A673 (cell line): ENCODE results near the gene NDUFS1. TPM values are rescaled to one million over a fixed set of nuclear protein-coding genes. Genes with fewer than 3 reads are reported as not detected.

Experiments used
- BruUV-seq: library from RNA; stranded (reverse); fragments of 400-500 nt; replicated peaks from 2 replicates; lab custom pipeline; 2021; lab: Mats Ljungman, UMichigan
- CTCF ChIA-PET: fragments of 300-600 bp; sonication (Branson Sonifier 250); formaldehyde crosslinking; loops from one replicate; lab custom pipeline; 2022; ENCODE audit warnings: antibody characterized with exemption; lab: Charles Lee
- POLR2A ChIA-PET: fragments of 300-600 bp; sonication (Branson Sonifier 250); formaldehyde crosslinking; loops from one replicate; lab custom pipeline; 2022; ENCODE audit warnings: antibody characterized with exemption; ENCODE audit not compliant: low non-redundant PET; lab: Charles Lee
- DNase-seq: peaks from one replicate; pipeline ENCODE4 v3.0.0-alpha.2; 2015; ENCODE audit warnings: low spot score
- H3K27ac ChIP-seq: fragments of 200-600 bp; sonication (generic); 2 replicates; pipeline ENCODE4 v1.5.1; 2016; ENCODE audit warnings: mixed run types, low read depth, mild to moderate bottlenecking, mixed read lengths, antibody characterized with exemption, low read length; ENCODE audit not compliant: poor library complexity, severe bottlenecking
- H3K27me3 ChIP-seq: fragments of 200-600 bp; sonication (generic); replicated peaks from 2 replicates; pipeline ENCODE4 v1.6.1; 2017; ENCODE audit warnings: mixed run types, low read depth, mild to moderate bottlenecking, mixed read lengths, antibody characterized with exemption, low read length; ENCODE audit not compliant: insufficient read depth, poor library complexity
- H3K36me3 ChIP-seq: fragments of 200-600 bp; sonication (generic); 2 replicates; pipeline ENCODE4 v1.6.1; 2016; ENCODE audit warnings: mixed run types, mild to moderate bottlenecking, mixed read lengths, antibody characterized with exemption, low read length; ENCODE audit not compliant: insufficient read depth, poor library complexity, severe bottlenecking
- H3K4me1 ChIP-seq: fragments of 200-600 bp; sonication (generic); 2 replicates; pipeline ENCODE4 v1.6.1; 2017; ENCODE audit warnings: mixed run types, mild to moderate bottlenecking, mixed read lengths, antibody characterized with exemption, low read length; ENCODE audit not compliant: insufficient read depth, poor library complexity, severe bottlenecking
- H3K4me3 ChIP-seq: fragments of 200-600 bp; sonication (generic); 2 replicates; pipeline ENCODE4 v1.5.1; 2016; ENCODE audit warnings: low read depth, mixed run types, mild to moderate bottlenecking, mixed read lengths, low read length; ENCODE audit not compliant: poor library complexity, severe bottlenecking
- H3K9me3 ChIP-seq: fragments of 200-600 bp; sonication (generic); 2 replicates; pipeline ENCODE4 v1.6.1; 2016; ENCODE audit warnings: mixed run types, low read depth, mild to moderate bottlenecking, mixed read lengths, antibody characterized with exemption, low read length; ENCODE audit not compliant: poor library complexity, severe bottlenecking
- EZH2 ChIP-seq: fragments of 200-600 bp; sonication (generic); IDR thresholded peaks from 2 replicates; pipeline ENCODE4 v1.6.1; 2017; ENCODE audit warnings: borderline replicate concordance, low read depth, mild to moderate bottlenecking, mixed read lengths, antibody characterized with exemption, low read length; ENCODE audit not compliant: poor library complexity, severe bottlenecking
- intact Hi-C: fragments of 100-400 bp; cut with micrococcal nuclease; formaldehyde crosslinking; loops from one replicate; pipeline ENCODE4 v1.10.0; 2022; ENCODE audit not compliant: unreplicated experiment
- total RNA-seq: library from RNA; stranded (reverse); gene quantifications from 2 replicates; pipeline ENCODE4 v1.2.3, GENCODE V29; 2021
- TF ChIP-seq, protein P1 (sequence below): fragments of 300-800, 200-600 bp; sonication (generic); conservative IDR thresholded peaks from 2 replicates; pipeline ENCODE4 v1.5.1; 2017; ENCODE audit warnings: low read depth, mild to moderate bottlenecking, antibody characterized with exemption, low read length, moderate library complexity, mixed read lengths

The NDUFS1 gene
- total RNA-seq, 1 experiment from 2014 or later, result 134 TPM

GRCh38 chr2:206192157-206192556 lies 32.9 kb upstream of the NDUFS1 start:
- ChIA-PET POLR2A (no interaction called here), CTCF (no interaction called here)
- DNase-seq, result no peak
- H3K27ac ChIP-seq, result no peak overlapping the region
- no peak for TF ChIP-seq EZH2
- TF ChIP-seq, protein P1, sequence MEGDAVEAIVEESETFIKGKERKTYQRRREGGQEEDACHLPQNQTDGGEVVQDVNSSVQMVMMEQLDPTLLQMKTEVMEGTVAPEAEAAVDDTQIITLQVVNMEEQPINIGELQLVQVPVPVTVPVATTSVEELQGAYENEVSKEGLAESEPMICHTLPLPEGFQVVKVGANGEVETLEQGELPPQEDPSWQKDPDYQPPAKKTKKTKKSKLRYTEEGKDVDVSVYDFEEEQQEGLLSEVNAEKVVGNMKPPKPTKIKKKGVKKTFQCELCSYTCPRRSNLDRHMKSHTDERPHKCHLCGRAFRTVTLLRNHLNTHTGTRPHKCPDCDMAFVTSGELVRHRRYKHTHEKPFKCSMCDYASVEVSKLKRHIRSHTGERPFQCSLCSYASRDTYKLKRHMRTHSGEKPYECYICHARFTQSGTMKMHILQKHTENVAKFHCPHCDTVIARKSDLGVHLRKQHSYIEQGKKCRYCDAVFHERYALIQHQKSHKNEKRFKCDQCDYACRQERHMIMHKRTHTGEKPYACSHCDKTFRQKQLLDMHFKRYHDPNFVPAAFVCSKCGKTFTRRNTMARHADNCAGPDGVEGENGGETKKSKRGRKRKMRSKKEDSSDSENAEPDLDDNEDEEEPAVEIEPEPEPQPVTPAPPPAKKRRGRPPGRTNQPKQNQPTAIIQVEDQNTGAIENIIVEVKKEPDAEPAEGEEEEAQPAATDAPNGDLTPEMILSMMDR, result no peak
- no peaks in the 10 kb centered on the region for H3K36me3 ChIP-seq
- H3K27me3 ChIP-seq, result no peaks in the 10 kb centered on the region
- no peaks in the 10 kb centered on the region for H3K9me3 ChIP-seq
- no peaks in the 10 kb centered on the region for H3K4me1 ChIP-seq
- intact Hi-C loops, result no loop called here
- no peak overlapping the region for H3K4me3 ChIP-seq
- BruUV-seq, result no TSS peak

DNA sequence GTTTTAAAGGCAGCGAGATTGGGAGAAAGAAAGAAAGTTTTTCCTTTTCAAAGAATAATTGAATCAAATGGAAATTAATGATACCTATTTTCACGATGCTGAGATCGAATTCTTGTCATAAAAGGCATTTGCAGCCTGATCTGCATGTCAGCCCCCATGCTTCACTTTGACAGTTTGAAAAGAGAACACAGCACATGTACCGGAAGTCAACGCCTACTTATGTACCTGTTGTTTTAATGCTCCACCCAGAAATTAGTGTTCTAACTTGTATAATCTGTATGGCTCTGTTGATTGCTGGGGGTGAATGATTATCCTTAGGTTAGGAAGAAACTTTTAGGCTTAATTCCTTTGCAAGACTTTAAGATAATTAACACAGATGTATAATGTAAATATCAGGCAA lies 31.4 kb upstream of the NDUFS1 start:
- intact Hi-C loops, result no loop called here
- Histone ChIP-seq H3K36me3 (no peaks in the 10 kb centered on the region), H3K27ac (no peak overlapping the region), H3K9me3 (no peaks in the 10 kb centered on the region), H3K27me3 (no peaks in the 10 kb centered on the region), H3K4me3 (no peak overlapping the region), H3K4me1 (no peaks in the 10 kb centered on the region)
- no peak for DNase-seq
- CTCF ChIA-PET, result no interaction called here
- BruUV-seq, result no TSS peak
- TF ChIP-seq, protein P1, result no peak
- TF ChIP-seq EZH2, result no peak
- POLR2A ChIA-PET, result no interaction called here

- intact Hi-C loops, result no loop called here
- POLR2A ChIA-PET, result no interaction called here
- BruUV-seq, result no TSS peak
Measured at GRCh38 chr2:206190111-206190510, 30.9 kb upstream of the NDUFS1 start.

More at GRCh38 chr2:206190111-206190510, 30.9 kb upstream of the NDUFS1 start:
- no peaks in the 10 kb centered on the region for H3K4me1 ChIP-seq
- DNase-seq, result no peak
- no peak overlapping the region for H3K27ac ChIP-seq
- H3K36me3 ChIP-seq, result no peaks in the 10 kb centered on the region
- H3K4me3 ChIP-seq, result no peak overlapping the region
- TF ChIP-seq, protein P1, result no peak
- TF ChIP-seq EZH2, result no peak
- H3K27me3 ChIP-seq, result no peaks in the 10 kb centered on the region
- CTCF ChIA-PET, result no interaction called here
- no peaks in the 10 kb centered on the region for H3K9me3 ChIP-seq
